Measurements from ENCODE around the gene PEX14. TPM values are rescaled to one million over a fixed set of nuclear protein-coding genes. Genes with fewer than 3 reads are reported as not detected.

Gene PEX14
- total and polyA plus RNA-seq, 9 of the 15 experiments (the other 6 are each of a cell fraction or from before 2014, with no cell fraction given): 2.6 to 45.7 (median 22.7) TPM

DNA sequence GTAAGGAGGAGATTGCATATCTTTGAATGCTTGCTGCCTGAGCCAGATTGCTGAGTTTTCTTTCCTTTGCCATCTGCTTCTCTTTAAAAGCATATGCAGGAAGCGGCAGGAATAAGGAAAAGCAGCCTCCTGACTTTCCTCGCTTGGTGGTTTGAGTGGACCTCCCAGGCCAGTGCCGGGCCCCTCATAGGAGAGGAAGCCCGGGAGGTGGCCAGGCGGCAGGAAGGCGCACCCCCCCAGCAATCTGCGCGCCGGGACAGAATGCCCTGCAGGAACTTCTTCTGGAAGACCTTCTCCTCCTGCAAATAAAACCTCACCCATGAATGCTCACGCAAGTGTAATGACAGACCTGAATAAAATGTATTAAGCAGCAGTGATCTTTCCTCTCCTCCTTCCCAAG lies 23.5 kb upstream of the PEX14 start:
- Histone ChIP-seq H3K4me2 (ENCODE audit: insufficient read depth, low read length) (no peak overlapping the region), H3K9ac (ENCODE audit: insufficient read depth in 1 of 2, low read depth in 2 of 2, low read length in 2 of 2) (no peak overlapping the region), H3K4me3 (no peak overlapping the region), H3K4me1 (replicated peaks in 1 of 2; ENCODE audit: control insufficient read depth in 2 of 2, insufficient read depth in 2 of 2, low read length in 2 of 2) (peaks cover 0 to 7% of the 10 kb centered on the region in 2 experiments; a peak in 1 of 5 replicates), H3K36me3 (ENCODE audit: control insufficient read depth, insufficient read depth, low read length) (peaks cover 4% of the 10 kb centered on the region; the same call in 2 of the 3 replicates), H3K9me1 (ENCODE audit: control insufficient read depth, insufficient read depth, low read length) (no peaks in the 10 kb centered on the region), H4K20me1 (replicated peaks; ENCODE audit: control insufficient read depth, insufficient read depth, low read length) (no peaks in the 10 kb centered on the region), H3K27me3 (ENCODE audit: control insufficient read depth in 2 of 2, insufficient read depth in 2 of 2, low read length in 2 of 2) (no peaks in the 10 kb centered on the region), H3K27ac (ENCODE audit: extremely low read depth, low read depth, low read length) (no peak overlapping the region), H3K9me3 (replicated peaks; ENCODE audit: control insufficient read depth, insufficient read depth, low read depth, low read length) (no peaks in the 10 kb centered on the region; the same call in 1 of the 2 replicates), H2AFZ (ENCODE audit: low read depth, low read length) (no peak overlapping the region), H3K79me2 (ENCODE audit: control insufficient read depth, insufficient read depth, low read length) (no peaks in the 10 kb centered on the region)
- POLR2A ChIA-PET: interaction anchor here (0.6 to 2.9 kb wide), 4 partner anchors 11 to 233 kb away, joined by 3 to 11 read pairs (median 6); no protein-coding TSS in a partner anchor
- CTCF ChIA-PET (ENCODE audit: low intra/inter-chr PET ratio): no interaction called here
- BruUV-seq (replicated peaks): no TSS peak
- no peak for FAIRE-seq
- ATAC-seq: no peak
- TF ChIP-seq KLF13 (tag; IDR thresholded peaks at IDR 0.05; ENCODE audit: borderline replicate concordance, low read depth) (no peak), TRIM24 (IDR thresholded peaks at IDR 0.05) (no peak), NFYB (IDR thresholded peaks at IDR 0.05; ENCODE audit: extremely low read depth, insufficient read length) (no peak), DMBX1 (CRISPR knock-in tag; IDR thresholded peaks at IDR 0.05; ENCODE audit: borderline replicate concordance) (no peak), ARHGAP35 (IDR thresholded peaks at IDR 0.05; ENCODE audit: partially characterized antibody) (no peak), JUN (IDR thresholded peaks at IDR 0.05; ENCODE audit: borderline replicate concordance, low read depth, low read length) (no peak), JUN (CRISPR knock-in tag; IDR thresholded peaks at IDR 0.05; ENCODE audit: borderline replicate concordance) (no peak), RBM39 (optimal IDR thresholded peaks at IDR 0.05; ENCODE audit: low read depth, low read length) (no peak), ZFP30 (CRISPR knock-in tag; IDR thresholded peaks at IDR 0.05; ENCODE audit: borderline replicate concordance) (no peak), SIX5 (IDR thresholded peaks at IDR 0.05; ENCODE audit: borderline replicate concordance in 1 of 2, insufficient read depth in 1 of 2, low read depth in 1 of 2, low read length in 2 of 2) (no peak)
- TF ChIP-seq, protein P1, sequence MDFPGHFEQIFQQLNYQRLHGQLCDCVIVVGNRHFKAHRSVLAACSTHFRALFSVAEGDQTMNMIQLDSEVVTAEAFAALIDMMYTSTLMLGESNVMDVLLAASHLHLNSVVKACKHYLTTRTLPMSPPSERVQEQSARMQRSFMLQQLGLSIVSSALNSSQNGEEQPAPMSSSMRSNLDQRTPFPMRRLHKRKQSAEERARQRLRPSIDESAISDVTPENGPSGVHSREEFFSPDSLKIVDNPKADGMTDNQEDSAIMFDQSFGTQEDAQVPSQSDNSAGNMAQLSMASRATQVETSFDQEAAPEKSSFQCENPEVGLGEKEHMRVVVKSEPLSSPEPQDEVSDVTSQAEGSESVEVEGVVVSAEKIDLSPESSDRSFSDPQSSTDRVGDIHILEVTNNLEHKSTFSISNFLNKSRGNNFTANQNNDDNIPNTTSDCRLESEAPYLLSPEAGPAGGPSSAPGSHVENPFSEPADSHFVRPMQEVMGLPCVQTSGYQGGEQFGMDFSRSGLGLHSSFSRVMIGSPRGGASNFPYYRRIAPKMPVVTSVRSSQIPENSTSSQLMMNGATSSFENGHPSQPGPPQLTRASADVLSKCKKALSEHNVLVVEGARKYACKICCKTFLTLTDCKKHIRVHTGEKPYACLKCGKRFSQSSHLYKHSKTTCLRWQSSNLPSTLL (IDR thresholded peaks at IDR 0.05): no peak
- TF ChIP-seq, protein P2, sequence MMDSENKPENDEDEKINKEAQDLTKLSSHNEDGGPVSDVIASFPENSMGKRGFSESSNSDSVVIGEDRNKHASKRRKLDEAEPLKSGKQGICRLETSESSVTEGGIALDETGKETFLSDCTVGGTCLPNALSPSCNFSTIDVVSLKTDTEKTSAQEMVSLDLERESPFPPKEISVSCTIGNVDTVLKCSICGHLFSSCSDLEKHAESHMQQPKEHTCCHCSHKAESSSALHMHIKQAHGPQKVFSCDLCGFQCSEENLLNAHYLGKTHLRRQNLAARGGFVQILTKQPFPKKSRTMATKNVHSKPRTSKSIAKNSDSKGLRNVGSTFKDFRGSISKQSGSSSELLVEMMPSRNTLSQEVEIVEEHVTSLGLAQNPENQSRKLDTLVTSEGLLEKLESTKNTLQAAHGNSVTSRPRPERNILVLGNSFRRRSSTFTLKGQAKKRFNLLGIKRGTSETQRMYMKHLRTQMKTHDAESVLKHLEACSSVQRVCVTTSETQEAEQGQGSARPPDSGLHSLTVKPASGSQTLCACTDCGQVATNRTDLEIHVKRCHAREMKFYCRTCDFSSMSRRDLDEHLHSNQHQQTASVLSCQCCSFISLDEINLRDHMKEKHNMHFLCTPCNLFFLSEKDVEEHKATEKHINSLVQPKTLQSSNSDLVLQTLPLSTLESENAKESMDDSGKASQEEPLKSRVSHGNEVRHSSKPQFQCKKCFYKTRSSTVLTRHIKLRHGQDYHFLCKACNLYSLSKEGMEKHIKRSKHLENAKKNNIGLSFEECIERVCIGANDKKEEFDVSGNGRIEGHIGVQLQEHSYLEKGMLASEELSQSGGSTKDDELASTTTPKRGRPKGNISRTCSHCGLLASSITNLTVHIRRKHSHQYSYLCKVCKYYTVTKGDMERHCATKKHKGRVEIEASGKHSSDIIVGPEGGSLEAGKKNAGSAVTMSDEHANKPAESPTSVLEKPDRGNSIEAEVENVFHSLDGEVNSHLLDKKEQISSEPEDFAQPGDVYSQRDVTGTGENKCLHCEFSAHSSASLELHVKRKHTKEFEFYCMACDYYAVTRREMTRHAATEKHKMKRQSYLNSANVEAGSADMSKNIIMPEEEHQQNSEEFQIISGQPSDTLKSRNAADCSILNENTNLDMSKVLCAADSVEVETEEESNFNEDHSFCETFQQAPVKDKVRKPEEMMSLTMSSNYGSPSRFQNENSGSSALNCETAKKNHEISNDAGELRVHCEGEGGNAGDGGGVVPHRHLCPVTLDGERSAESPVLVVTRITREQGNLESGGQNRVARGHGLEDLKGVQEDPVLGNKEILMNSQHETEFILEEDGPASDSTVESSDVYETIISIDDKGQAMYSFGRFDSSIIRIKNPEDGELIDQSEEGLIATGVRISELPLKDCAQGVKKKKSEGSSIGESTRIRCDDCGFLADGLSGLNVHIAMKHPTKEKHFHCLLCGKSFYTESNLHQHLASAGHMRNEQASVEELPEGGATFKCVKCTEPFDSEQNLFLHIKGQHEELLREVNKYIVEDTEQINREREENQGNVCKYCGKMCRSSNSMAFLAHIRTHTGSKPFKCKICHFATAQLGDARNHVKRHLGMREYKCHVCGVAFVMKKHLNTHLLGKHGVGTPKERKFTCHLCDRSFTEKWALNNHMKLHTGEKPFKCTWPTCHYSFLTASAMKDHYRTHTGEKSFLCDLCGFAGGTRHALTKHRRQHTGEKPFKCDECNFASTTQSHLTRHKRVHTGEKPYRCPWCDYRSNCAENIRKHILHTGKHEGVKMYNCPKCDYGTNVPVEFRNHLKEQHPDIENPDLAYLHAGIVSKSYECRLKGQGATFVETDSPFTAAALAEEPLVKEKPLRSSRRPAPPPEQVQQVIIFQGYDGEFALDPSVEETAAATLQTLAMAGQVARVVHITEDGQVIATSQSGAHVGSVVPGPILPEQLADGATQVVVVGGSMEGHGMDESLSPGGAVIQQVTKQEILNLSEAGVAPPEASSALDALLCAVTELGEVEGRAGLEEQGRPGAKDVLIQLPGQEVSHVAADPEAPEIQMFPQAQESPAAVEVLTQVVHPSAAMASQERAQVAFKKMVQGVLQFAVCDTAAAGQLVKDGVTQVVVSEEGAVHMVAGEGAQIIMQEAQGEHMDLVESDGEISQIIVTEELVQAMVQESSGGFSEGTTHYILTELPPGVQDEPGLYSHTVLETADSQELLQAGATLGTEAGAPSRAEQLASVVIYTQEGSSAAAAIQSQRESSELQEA (IDR thresholded peaks at IDR 0.05; ENCODE audit: low read depth): no peak
- WGBS (ENCODE audit: insufficient coverage, low coverage, missing lambda C conversion rate): 72% methylated on average over 10 of the region's 10 CpGs
- intact Hi-C loops (cut with micrococcal nuclease): no loop called here
- in situ Hi-C loops (cut with MboI): no loop called here
- no peak for DNase-seq (ENCODE audit: extremely low read depth in 1 of 4, low spot score in 3 of 4)
